Measurements from ENCODE around the gene ANP32A.

DNA sequence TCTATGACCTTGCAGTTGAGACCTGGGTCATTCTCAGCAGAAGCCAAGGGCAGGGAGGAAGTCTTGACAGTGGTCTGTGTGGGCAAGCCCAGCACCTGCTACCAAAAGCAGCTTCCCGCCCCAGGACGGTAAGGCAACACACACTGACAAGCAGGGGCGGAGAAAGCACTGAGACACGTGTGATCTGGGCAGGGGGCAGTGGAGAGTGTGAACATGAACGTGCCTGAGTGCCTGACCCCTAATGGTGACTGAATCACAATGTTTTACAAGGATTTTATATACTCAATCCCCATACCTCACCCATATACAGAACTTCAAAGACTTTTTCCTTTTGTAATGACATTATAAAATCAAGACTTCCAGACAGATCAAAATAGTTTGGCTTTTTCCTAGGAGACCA, 35.2 kb downstream of the ANP32A start:
- TF ChIP-seq, protein P1, sequence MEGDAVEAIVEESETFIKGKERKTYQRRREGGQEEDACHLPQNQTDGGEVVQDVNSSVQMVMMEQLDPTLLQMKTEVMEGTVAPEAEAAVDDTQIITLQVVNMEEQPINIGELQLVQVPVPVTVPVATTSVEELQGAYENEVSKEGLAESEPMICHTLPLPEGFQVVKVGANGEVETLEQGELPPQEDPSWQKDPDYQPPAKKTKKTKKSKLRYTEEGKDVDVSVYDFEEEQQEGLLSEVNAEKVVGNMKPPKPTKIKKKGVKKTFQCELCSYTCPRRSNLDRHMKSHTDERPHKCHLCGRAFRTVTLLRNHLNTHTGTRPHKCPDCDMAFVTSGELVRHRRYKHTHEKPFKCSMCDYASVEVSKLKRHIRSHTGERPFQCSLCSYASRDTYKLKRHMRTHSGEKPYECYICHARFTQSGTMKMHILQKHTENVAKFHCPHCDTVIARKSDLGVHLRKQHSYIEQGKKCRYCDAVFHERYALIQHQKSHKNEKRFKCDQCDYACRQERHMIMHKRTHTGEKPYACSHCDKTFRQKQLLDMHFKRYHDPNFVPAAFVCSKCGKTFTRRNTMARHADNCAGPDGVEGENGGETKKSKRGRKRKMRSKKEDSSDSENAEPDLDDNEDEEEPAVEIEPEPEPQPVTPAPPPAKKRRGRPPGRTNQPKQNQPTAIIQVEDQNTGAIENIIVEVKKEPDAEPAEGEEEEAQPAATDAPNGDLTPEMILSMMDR (IDR thresholded peaks at IDR 0.05 in 4 of 5, conservative IDR thresholded peaks at IDR 0.05 in 1 of 5), result no peak
- TF ChIP-seq POLR2A (IDR thresholded peaks at IDR 0.05), result no peak
